GM12801 (cell line): Measurements from ENCODE around the gene TRAIP.

ENCODE experiments used
- CTCF ChIP-seq: IDR thresholded peaks from one replicate; pipeline ENCODE4 v1.5.1; 2011; ENCODE audit warnings: control low read depth; ENCODE audit not compliant: insufficient read length; ENCODE audit errors: extremely low read depth

The TRAIP gene

GRCh38 chr3:49871531-49872153 lies 15.3 kb upstream of the TRAIP start:
- TF ChIP-seq CTCF: no peak

GRCh38 chr3:49869525-49870126 lies 13.3 kb upstream of the TRAIP start, which contains the start of gene CAMKV:
CAMKV (minus strand) TSS chr3:49869906; CDS start chr3:49862388, 7,518 bp downstream.
- TF ChIP-seq CTCF: no peak

- no peak for TF ChIP-seq CTCF
These were observed 12.6 kb upstream of the TRAIP start for GRCh38 chr3:49868862-49869466.

- no peak for TF ChIP-seq CTCF
These were observed 11.5 kb upstream of the TRAIP start for GRCh38 chr3:49867871-49868321.

GRCh38 chr3:49867400-49867799 lies 11.0 kb upstream of the TRAIP start:
- no peak for TF ChIP-seq CTCF

- no peak for TF ChIP-seq CTCF
These were observed 8.9 kb upstream of the TRAIP start for GRCh38 chr3:49865198-49865784.

- TF ChIP-seq CTCF: no peak
These were observed 8.1 kb upstream of the TRAIP start for GRCh38 chr3:49864505-49864904.
